Skin epidermis (tissue), 12 donors: Measurements from ENCODE around the gene EEF1G.
"Not testable (repeated sequence)": the region's sequence is repeated elsewhere in the genome, so short reads cannot be mapped to it uniquely, and the experiment has no call there.

ENCODE experiments used
- H3K27ac ChIP-seq, 21 experiments: fragments of 200-600 bp; sonication (generic) in 11 of 21; one replicate each; pipeline ENCODE4 v1.5.0; 2020; ENCODE audit warnings: mild to moderate bottlenecking in 3 of 21, inconsistent platforms in 2 of 21, moderate library complexity in 2 of 21
- H3K4me3 ChIP-seq, 7 experiments: fragments of 200-600 bp; sonication (generic) in 2 of 7; one replicate each; pipeline ENCODE4 v1.5.0; 2020; ENCODE audit warnings: inconsistent platforms in 2 of 7, mild to moderate bottlenecking in 2 of 7, moderate library complexity in 1 of 7

The EEF1G gene

GRCh38 chr11:62581735-62582134 is 8.0 kb upstream of the EEF1G start:
- H3K27ac ChIP-seq: peak overlapping the region in 1 of 21 experiments; percentile 15
- not testable (repeated sequence) for H3K4me3 ChIP-seq

DNA sequence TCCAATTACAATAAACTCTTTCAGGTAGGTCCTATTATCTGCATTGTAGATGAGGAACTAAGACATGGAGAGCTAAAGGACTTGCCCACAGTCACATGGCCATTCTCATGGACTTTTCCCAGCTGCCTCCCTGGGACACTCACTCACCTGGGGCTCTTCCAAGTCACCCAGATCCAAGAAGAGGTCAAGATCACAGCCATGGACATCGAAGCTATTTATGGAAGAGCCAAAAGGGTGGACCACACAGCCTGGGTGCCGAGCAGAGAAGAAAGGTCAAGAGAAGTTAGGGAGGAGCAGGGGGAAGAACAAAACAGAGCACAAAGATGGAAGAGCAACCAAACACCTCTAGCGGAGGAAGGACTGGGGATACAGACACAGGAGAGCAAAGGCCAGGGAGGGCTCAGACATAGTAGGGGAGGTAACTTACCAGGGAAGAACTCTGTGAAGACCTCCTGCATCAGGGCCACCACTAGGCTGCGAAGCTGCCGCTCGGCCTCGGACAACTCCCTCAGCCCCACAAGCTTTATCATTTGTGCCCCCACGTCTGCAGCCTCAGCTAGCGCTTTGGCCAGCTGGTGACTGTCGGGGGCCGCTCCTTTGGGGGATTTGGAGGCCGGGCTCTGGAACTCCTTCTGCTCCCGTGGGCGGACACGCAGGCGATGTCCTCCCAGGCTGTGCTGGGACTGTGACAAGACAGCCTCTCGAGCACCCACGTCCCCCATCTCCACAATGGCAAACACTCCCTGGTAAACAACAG is 7.4 kb upstream of the EEF1G start:
- no peak overlapping the region for H3K4me3 ChIP-seq
- H3K27ac ChIP-seq: peak overlapping the region in 1 of 21 experiments; percentile 15

GRCh38 chr11:62579252-62579651 is 5.6 kb upstream of the EEF1G start:
- Histone ChIP-seq H3K27ac (no peak overlapping the region), H3K4me3 (no peak overlapping the region)

DNA sequence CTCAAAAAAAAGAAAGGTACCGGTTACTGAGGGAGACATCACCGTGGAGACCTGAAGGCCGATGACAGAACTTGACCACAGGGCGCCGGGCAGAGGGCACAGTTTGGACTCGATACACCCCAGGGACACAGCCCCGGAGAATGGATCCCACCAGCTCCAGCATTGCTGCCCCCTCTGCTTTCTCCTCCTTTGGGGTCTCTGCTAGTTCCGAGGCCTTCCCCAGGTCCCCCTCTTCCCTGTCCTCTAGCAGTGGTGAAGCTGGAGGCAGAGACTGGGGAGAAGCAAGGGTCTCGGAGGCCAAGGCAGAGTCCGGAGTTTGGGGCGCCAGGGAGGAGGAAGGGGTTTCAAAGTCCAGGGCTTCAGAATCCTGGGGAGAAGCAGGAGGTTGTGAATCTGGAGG is 4.8 kb upstream of the EEF1G start:
- H3K27ac ChIP-seq: peak overlapping the region in 3 of 21 experiments; percentile 13 to 63 (median 43)
- no peak overlapping the region for H3K4me3 ChIP-seq

- no peak overlapping the region for H3K4me3 ChIP-seq
- peak overlapping the region in 16 of 21 experiments; percentile 6 to 95 (median 66) for H3K27ac ChIP-seq
Measured at GRCh38 chr11:62577046-62577714, 3.5 kb upstream of the EEF1G start.

- Histone ChIP-seq H3K4me3 (peak overlapping the region in 3 of 7 experiments; percentile 2 to 73 (median 60)), H3K27ac (peak overlapping the region in 16 of 21 experiments; percentile 26 to 95 (median 89))
Measured at GRCh38 chr11:62575837-62576236, 2.1 kb upstream of the EEF1G start.

- peak overlapping the region; percentile 60 to 84 (median 71) for H3K4me3 ChIP-seq
Measured at GRCh38 chr11:62575156-62575555, 1.5 kb upstream of the EEF1G start.

DNA sequence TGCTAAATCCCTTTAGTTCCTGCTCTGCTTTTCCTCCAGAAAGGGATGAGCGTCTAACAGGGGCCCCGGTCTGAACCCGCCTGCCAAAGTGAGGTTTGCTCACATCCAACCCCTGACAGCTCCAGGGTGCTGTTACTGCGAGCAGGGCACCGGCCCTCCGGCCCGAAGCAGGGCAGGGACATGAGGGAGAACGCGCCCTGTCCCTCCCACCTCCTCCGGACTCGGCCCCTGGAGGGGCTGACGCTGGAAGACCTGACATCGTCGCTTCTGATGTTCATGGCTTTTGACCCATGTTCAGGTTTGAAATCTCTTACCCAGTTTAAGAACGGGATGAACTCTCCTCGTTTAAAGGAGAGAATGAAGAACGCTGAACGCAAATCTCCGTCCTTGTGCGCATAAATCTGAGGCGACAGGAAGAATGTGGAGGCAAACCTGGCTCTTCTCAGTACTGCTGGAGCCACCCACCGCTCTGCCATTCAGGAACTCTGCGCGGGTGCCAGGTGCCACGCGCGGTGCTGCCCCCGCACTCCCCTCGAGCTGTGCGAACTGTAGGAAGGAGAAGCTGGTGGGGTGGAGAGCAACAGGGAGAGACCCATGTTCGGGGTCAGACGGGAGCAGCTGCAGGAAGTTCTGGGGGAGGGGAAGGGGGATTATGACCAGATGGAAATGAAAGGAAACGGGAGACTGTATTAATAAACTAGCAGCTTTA is 826 bp upstream of the EEF1G start:
- Histone ChIP-seq H3K27ac (peak overlapping the region; percentile 58 to 95 (median 90)), H3K4me3 (peak overlapping the region; percentile 60 to 84 (median 71))

More at GRCh38 chr11:62575156-62575555, 1.5 kb upstream of the EEF1G start:
- peak overlapping the region in 19 of 21 experiments; percentile 70 to 95 (median 90) for H3K27ac ChIP-seq

GRCh38 chr11:62573006-62573591 is 592 bp downstream of the EEF1G start:
- peak overlapping the region; percentile 65 to 95 (median 89) for H3K27ac ChIP-seq

GRCh38 chr11:62572431-62572830 is 1.3 kb downstream of the EEF1G start:
- Histone ChIP-seq H3K4me3 (peak overlapping the region; percentile 60 to 84 (median 71)), H3K27ac (peak overlapping the region in 17 of 21 experiments; percentile 46 to 95 (median 89))

More at GRCh38 chr11:62573006-62573591, 592 bp downstream of the EEF1G start:
- H3K4me3 ChIP-seq: peak overlapping the region; percentile 60 to 84 (median 71)

GRCh38 chr11:62571493-62571892 is 2.2 kb downstream of the EEF1G start:
- peak overlapping the region in 3 of 21 experiments; percentile 86 to 89 (median 88) for H3K27ac ChIP-seq
- H3K4me3 ChIP-seq: not testable (repeated sequence)

- H3K27ac ChIP-seq: peak overlapping the region in 2 of 21 experiments; percentile 11 to 19
- H3K4me3 ChIP-seq: not testable (repeated sequence)
Measured at GRCh38 chr11:62570903-62571302, 2.8 kb downstream of the EEF1G start.

GRCh38 chr11:62569611-62570010 is 4.1 kb downstream of the EEF1G start:
- no peak overlapping the region for H3K27ac ChIP-seq
- H3K4me3 ChIP-seq: no peak overlapping the region

DNA sequence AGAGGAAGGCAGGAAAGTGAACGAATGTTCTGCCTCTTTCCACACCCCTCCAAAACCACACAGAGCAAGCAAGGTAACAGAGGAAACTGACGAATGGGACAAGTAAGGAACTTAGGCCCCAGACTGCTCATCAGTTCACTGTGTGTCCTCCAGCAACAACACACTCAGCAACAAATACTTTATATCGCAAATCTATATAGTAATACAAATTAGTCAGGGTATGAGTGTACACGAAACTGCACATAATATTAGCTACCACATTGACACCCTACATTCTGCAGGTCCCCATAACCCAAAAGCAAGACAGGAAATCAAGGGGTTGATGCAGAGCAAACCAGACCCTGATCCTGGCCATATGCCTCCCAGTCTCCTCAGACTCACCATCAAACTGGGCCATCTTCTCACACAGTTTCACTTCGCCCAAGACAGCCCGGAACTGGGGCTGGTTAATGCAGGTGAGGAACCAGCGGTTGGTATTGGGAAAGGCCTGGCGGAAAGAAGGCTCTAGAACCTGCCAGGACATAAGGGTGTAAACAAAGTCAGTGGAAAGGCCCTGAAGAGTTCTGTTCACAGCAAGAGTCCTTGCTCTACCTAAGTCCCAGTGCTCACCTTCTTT is 6.6 kb downstream of the EEF1G start:
- H3K4me3 ChIP-seq: no peak overlapping the region
- peak overlapping the region in 3 of 21 experiments; percentile 16 to 25 (median 21) for H3K27ac ChIP-seq

GRCh38 chr11:62566247-62566646 is 7.4 kb downstream of the EEF1G start:
- H3K27ac ChIP-seq: peak overlapping the region in 1 of 21 experiments; percentile 15

DNA sequence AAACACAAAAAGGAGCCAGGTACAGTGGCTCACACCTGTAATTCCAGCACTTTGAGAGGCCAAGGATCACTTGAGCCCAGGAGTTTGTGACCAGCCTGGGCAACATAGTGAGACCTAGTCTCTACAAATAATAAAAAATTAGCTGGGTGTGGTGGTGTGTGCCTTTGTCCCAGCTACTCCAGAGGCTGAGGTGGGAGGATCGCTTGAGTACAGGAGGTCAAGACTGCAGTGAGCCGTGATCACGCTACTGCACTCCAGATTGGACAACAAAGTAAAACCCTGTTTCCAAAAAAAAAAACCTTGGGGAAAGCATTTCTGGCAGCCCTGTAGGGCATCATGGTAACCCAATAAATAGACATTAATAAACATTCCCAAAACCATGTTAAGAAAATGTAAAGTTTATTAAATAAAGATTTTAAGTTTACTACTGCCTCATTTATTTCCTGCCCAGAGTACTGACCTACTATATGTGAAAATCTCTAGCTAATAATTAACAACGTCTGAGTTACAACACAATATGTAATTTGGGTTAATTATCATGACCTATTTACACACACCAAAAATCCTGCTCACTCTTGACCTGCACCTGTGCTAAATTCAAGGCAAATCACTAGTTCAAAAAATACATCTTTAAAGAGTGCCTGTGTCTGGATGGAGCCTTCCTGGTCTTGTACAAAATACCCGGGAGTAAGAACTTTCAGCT is 8.4 kb downstream of the EEF1G start:
- H3K4me3 ChIP-seq: no peak overlapping the region
- peak overlapping the region in 1 of 21 experiments; percentile 44 for H3K27ac ChIP-seq

More at GRCh38 chr11:62566247-62566646, 7.4 kb downstream of the EEF1G start:
- no peak overlapping the region for H3K4me3 ChIP-seq

GRCh38 chr11:62561677-62562230 is 11.9 kb downstream of the EEF1G start:
- H3K4me3 ChIP-seq: not testable (repeated sequence)
- H3K27ac ChIP-seq: peak overlapping the region in 4 of 21 experiments; percentile 76 to 94 (median 78)

- peak overlapping the region in 18 of 21 experiments; percentile 6 to 100 (median 70) for H3K27ac ChIP-seq
- H3K4me3 ChIP-seq: no peak overlapping the region
Measured at GRCh38 chr11:62560566-62561103, 13.1 kb downstream of the EEF1G start.
